GM10248 (cell line): ENCODE results near the gene HOXC11.

Experiments used
- CTCF ChIA-PET: fragments of 300-600 bp; sonication (Branson Sonifier 250); formaldehyde crosslinking; extraction: SDS; loops from one replicate; lab custom pipeline; 2021; ENCODE audit warnings: antibody characterized with exemption; lab: Yijun Ruan, JAX
- POLR2A ChIA-PET: fragments of 350-650 bp; sonication (Branson Sonifier 250); formaldehyde crosslinking; extraction: SDS; loops from one replicate; lab custom pipeline; 2020; ENCODE audit warnings: antibody characterized with exemption; lab: Yijun Ruan, JAX
- DNase-seq: peaks from one replicate; pipeline ENCODE4 v3.0.0; 2012; ENCODE audit errors: extremely low spot score
- TF ChIP-seq, protein P1 (sequence below): IDR thresholded peaks from 2 replicates; pipeline ENCODE4 v1.5.1; 2012; ENCODE audit warnings: mild to moderate bottlenecking, low read depth; ENCODE audit errors: extremely low read depth, missing control alignments, control extremely low read depth

Gene HOXC11

DNA sequence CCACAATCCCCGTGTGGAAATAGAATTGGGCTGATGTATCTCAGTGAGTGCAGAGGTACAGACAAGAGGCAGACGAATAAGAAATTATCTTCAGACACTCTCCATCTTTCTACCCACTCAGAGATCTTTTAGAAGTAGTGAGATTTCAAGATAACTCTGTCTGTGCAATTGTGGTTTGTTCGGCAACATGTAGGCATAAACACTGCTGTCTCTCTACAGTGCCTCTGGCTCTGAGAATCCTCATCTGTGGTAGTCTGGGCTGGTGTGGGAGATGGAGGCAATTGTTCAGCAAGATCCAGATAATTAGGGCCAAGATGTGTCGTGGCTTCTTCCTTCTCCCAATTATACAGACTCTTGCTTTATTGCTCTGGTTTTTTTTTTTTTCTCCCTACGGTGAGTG lies 31.2 kb upstream of the HOXC11 start:
- TF ChIP-seq, protein P1, sequence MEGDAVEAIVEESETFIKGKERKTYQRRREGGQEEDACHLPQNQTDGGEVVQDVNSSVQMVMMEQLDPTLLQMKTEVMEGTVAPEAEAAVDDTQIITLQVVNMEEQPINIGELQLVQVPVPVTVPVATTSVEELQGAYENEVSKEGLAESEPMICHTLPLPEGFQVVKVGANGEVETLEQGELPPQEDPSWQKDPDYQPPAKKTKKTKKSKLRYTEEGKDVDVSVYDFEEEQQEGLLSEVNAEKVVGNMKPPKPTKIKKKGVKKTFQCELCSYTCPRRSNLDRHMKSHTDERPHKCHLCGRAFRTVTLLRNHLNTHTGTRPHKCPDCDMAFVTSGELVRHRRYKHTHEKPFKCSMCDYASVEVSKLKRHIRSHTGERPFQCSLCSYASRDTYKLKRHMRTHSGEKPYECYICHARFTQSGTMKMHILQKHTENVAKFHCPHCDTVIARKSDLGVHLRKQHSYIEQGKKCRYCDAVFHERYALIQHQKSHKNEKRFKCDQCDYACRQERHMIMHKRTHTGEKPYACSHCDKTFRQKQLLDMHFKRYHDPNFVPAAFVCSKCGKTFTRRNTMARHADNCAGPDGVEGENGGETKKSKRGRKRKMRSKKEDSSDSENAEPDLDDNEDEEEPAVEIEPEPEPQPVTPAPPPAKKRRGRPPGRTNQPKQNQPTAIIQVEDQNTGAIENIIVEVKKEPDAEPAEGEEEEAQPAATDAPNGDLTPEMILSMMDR = no peak
- ChIA-PET POLR2A (no interaction called here), CTCF (interaction anchor here (0.6 to 1.5 kb wide), 2 partner anchors 17 to 259 kb away, joined by 3 read pairs; no protein-coding TSS in a partner anchor)
- no peak for DNase-seq

GRCh38 chr12:53942467-53942997 lies 30.4 kb upstream of the HOXC11 start:
- POLR2A ChIA-PET = no interaction called here
- CTCF ChIA-PET = interaction anchor here (0.6 to 1.5 kb wide), 2 partner anchors 16 to 258 kb away, joined by 3 read pairs; no protein-coding TSS in a partner anchor
- TF ChIP-seq, protein P1 = no peak
- no peak for DNase-seq

DNA sequence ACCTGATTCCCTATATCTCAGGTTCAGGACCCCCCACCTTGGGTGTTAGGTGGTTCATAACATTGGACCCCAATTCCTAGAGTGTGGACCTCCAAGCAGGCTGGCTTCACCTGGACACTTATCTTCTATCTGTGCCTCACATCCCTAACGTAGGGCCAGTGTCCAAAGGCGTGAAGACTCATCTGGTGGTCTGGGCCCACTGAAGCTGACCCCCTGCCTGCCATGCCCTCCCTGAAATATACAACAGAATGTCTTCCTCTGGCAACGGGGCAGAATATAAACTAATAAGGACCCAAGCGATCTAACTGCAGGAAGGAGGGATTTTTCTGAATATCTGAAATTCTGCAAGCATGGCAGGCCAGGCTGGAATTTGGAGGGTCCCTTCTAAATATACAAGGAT lies 28.7 kb upstream of the HOXC11 start:
- POLR2A ChIA-PET = no interaction called here
- no peak for DNase-seq
- CTCF ChIA-PET = no interaction called here
- TF ChIP-seq, protein P1 = no peak

DNA sequence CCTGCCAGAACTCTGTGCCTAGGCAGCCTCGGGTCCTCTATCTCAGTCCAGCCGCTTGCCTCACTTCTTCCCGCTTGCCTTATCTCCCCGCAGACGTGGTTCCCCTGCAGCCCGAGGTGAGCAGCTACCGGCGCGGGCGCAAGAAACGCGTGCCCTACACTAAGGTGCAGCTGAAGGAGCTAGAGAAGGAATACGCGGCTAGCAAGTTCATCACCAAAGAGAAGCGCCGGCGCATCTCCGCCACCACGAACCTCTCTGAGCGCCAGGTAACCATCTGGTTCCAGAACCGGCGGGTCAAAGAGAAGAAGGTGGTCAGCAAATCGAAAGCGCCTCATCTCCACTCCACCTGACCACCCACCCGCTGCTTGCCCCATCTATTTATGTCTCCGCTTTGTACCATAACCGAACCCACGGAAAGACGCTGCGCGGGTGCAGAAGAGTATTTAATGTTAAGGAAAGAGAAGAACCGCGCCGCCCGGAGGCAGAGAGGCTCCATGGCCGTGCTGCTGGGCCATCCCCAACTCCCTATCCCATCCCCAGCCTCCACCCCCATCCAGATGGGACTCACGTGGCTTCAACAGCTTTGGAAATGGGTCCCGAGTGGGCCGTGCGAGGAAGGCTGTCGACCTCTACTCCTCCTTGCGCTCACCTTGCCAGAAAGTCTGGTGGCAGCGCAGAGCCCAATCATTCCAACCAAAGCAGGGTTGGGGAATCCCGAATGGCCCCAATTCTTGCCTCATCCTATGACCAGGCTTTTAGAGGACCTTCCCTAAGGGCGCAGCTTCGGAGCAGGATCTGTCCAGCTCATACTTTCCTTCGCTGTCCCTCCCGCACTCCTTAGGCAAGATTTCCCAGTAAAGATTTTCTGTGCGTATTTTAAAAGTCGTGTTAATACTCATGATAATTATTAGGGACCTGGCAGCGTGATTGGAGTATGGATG lies 27.7 kb upstream of the HOXC11 start:
- TF ChIP-seq, protein P1 = no peak
- ChIA-PET CTCF (interaction anchor here (0.8 kb wide), 1 partner anchor 61 kb away, joined by 4 read pairs; no protein-coding TSS in a partner anchor), POLR2A (no interaction called here)
- no peak for DNase-seq

- ChIA-PET CTCF (no interaction called here), POLR2A (no interaction called here)
- TF ChIP-seq, protein P1 = no peak
- DNase-seq = no peak
These were observed 25.2 kb upstream of the HOXC11 start for GRCh38 chr12:53947743-53948142.

DNA sequence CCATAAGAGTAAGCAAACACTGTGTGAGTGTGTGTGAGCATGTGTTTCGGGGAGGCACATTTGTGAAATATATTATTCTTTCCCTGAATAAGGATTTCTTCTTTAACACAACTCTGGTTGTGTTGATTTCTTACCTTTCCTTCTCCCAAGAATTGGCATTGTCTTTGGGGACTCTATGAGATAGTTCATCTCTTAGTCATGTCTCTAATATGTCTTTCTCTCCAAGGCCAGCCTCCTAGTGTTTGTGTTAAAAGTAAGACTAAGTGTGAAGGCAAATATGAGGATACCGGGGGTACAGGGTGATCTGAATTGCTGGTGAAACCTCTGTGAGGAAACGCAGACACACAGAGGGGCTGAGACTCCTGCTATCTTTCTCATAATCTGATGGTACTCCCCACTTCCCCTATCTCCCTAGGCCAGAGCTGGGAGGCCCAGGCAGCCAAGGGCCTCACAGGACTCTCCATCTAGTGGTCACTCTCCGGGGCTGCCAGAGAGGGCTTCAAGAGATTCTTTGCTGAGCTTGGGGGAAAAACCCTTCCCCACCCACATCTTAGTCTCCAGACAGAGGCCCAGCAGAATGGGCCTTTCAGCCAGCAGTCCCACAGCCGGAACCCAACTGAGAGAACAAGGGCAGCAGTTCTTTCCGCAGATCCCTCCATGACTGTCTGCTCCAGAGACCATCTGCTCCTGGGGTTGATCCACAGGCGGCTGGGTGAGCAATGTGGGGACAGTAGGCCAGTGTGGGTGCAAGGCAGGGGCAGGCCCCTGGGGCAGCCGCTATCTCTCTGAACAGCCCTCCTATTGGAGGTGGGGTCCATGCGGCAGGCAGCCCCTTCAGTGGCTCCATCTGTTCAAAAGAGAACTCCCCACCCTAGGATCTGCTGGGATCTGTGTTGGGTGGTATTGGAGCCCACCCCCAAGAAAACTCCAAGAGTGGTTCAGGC lies 24.0 kb upstream of the HOXC11 start:
- POLR2A ChIA-PET = no interaction called here
- no peak for DNase-seq
- CTCF ChIA-PET = no interaction called here
- TF ChIP-seq, protein P1 = no peak
